Measurements from ENCODE around the gene TMEM184B. TPM values are rescaled to one million over a fixed set of nuclear protein-coding genes. Genes with fewer than 3 reads are reported as not detected.
A peak's percentile ranks its signal among the peaks of the same experiment; 100 is the strongest.

Gene TMEM184B
- total RNA-seq, 8 experiments from 2014 or later: 14.6 to 38.5 (median 20.4) TPM

GRCh38 chr22:38313384-38313955, 40.7 kb upstream of the TMEM184B start:
- Histone ChIP-seq H3K27ac (no peak overlapping the region), H3K4me1 (replicated peaks in 1 of 2) (peaks cover 20 to 35% of the 10 kb centered on the region in 2 donors), H3K4me3 (peak overlapping the region in 1 of 5 donors; percentile 96)
- WGBS, 10 experiments: 7 to 81% (median 49%) methylated on average over 2 to 6 of the region's 11 CpGs; no CpG with 5 or more reads in 6 of the 10 experiments
- no peak for ATAC-seq (replicated peaks in 6 of 8)
- in situ Hi-C loops (cut with MboI; ENCODE audit: low pct_unique_long_range_greater_than_20kb in 2 of 9, low sequenced_read_pairs in 9 of 9, unreplicated experiment in 9 of 9): no loop called here

GRCh38 chr22:38312261-38312800, 39.5 kb upstream of the TMEM184B start:
- in situ Hi-C loops (cut with MboI; ENCODE audit: low pct_unique_long_range_greater_than_20kb in 2 of 9, low sequenced_read_pairs in 9 of 9, unreplicated experiment in 9 of 9): no loop called here

GRCh38 chr22:38311323-38311620, 38.5 kb upstream of the TMEM184B start:
- in situ Hi-C loops (cut with MboI; ENCODE audit: low pct_unique_long_range_greater_than_20kb in 2 of 9, low sequenced_read_pairs in 9 of 9, unreplicated experiment in 9 of 9): no loop called here
- no peak for ATAC-seq (replicated peaks in 6 of 8)
- H3K4me3 ChIP-seq: no peak overlapping the region
- 80 to 100% (median 100%) methylated on average over 1 to 4 of the region's 4 CpGs; no CpG with 5 or more reads in 6 of the 10 experiments for WGBS, 10 experiments
- peaks cover 12 to 24% of the 10 kb centered on the region in 2 donors for H3K4me1 ChIP-seq (replicated peaks in 1 of 2)
- no peak overlapping the region for H3K27ac ChIP-seq

More at GRCh38 chr22:38312261-38312800, 39.5 kb upstream of the TMEM184B start:
- no peak overlapping the region for H3K4me3 ChIP-seq
- no peak for ATAC-seq (replicated peaks in 6 of 8)
- H3K27ac ChIP-seq: no peak overlapping the region
- H3K4me1 ChIP-seq (replicated peaks in 1 of 2): peaks cover 12 to 23% of the 10 kb centered on the region in 2 donors
- WGBS, 10 experiments: 79 to 100% (median 100%) methylated on average over 1 to 5 of the region's 7 CpGs; no CpG with 5 or more reads in 3 of the 10 experiments

- ATAC-seq (replicated peaks in 6 of 8): peak in 2 of 8 experiments; percentile 4 to 8
- 49 to 100% (median 90%) methylated on average over 2 to 12 of the region's 18 CpGs; no CpG with 5 or more reads in 3 of the 10 experiments for WGBS, 10 experiments
- Histone ChIP-seq H3K4me3 (no peak overlapping the region), H3K27ac (no peak overlapping the region), H3K4me1 (replicated peaks in 1 of 2) (peaks cover 12 to 29% of the 10 kb centered on the region in 2 donors)
- in situ Hi-C loops (cut with MboI; ENCODE audit: low pct_unique_long_range_greater_than_20kb in 2 of 9, low sequenced_read_pairs in 9 of 9, unreplicated experiment in 9 of 9): no loop called here
Observed at GRCh38 chr22:38310518-38311322, 37.9 kb upstream of the TMEM184B start.

- 34 to 91% (median 69%) methylated on average over 2 to 9 of the region's 18 CpGs; no CpG with 5 or more reads in 2 of the 10 experiments for WGBS, 10 experiments
- H3K27ac ChIP-seq: no peak overlapping the region
- ATAC-seq (replicated peaks in 6 of 8): no peak
- in situ Hi-C loops (cut with MboI; ENCODE audit: low pct_unique_long_range_greater_than_20kb in 2 of 9, low sequenced_read_pairs in 9 of 9, unreplicated experiment in 9 of 9): no loop called here
- peaks cover 8 to 24% of the 10 kb centered on the region in 2 donors for H3K4me1 ChIP-seq (replicated peaks in 1 of 2)
- H3K4me3 ChIP-seq: no peak overlapping the region
Observed at GRCh38 chr22:38309614-38310517, 37.1 kb upstream of the TMEM184B start.

GRCh38 chr22:38308791-38309498, 36.1 kb upstream of the TMEM184B start:
- H3K4me3 ChIP-seq: no peak overlapping the region
- 80 to 100% (median 93%) methylated on average over 1 to 5 of the region's 10 CpGs; no CpG with 5 or more reads in 3 of the 10 experiments for WGBS, 10 experiments
- H3K4me1 ChIP-seq (replicated peaks in 1 of 2): peaks cover 3 to 15% of the 10 kb centered on the region in 2 donors
- in situ Hi-C loops (cut with MboI; ENCODE audit: low pct_unique_long_range_greater_than_20kb in 2 of 9, low sequenced_read_pairs in 9 of 9, unreplicated experiment in 9 of 9): no loop called here
- ATAC-seq (replicated peaks in 6 of 8): no peak
- H3K27ac ChIP-seq: no peak overlapping the region

GRCh38 chr22:38305471-38306448, 33.0 kb upstream of the TMEM184B start:
- 6 to 100% (median 70%) methylated on average over 1 to 15 of the region's 16 CpGs for WGBS, 10 experiments
- Histone ChIP-seq H3K27ac (no peak overlapping the region), H3K4me1 (replicated peaks in 1 of 2) (peaks cover 0 to 8% of the 10 kb centered on the region in 2 donors), H3K4me3 (no peak overlapping the region)
- in situ Hi-C loops (cut with MboI; ENCODE audit: low pct_unique_long_range_greater_than_20kb in 2 of 9, low sequenced_read_pairs in 9 of 9, unreplicated experiment in 9 of 9): no loop called here
- peak in 7 of 8 experiments; percentile 9 to 61 (median 50) for ATAC-seq (replicated peaks in 6 of 8)

- peak in 2 of 8 experiments; percentile 9 to 23 for ATAC-seq (replicated peaks in 6 of 8)
- peaks cover 0 to 8% of the 10 kb centered on the region in 2 donors for H3K4me1 ChIP-seq (replicated peaks in 1 of 2)
- H3K27ac ChIP-seq: no peak overlapping the region
- 30 to 100% (median 96%) methylated on average over 2 to 10 of the region's 13 CpGs; no CpG with 5 or more reads in 4 of the 10 experiments for WGBS, 10 experiments
- no peak overlapping the region for H3K4me3 ChIP-seq
- in situ Hi-C loops (cut with MboI; ENCODE audit: low pct_unique_long_range_greater_than_20kb in 2 of 9, low sequenced_read_pairs in 9 of 9, unreplicated experiment in 9 of 9): no loop called here
Observed at GRCh38 chr22:38304526-38304925, 31.7 kb upstream of the TMEM184B start.

GRCh38 chr22:38303974-38304373, 31.2 kb upstream of the TMEM184B start:
- Histone ChIP-seq H3K27ac (no peak overlapping the region), H3K4me1 (replicated peaks in 1 of 2) (peaks cover 0 to 8% of the 10 kb centered on the region in 2 donors), H3K4me3 (no peak overlapping the region)
- WGBS, 10 experiments: 100% methylated on average over 1 to 3 of the region's 5 CpGs; no CpG with 5 or more reads in 7 of the 10 experiments
- no peak for ATAC-seq (replicated peaks in 6 of 8)
- in situ Hi-C loops (cut with MboI; ENCODE audit: low pct_unique_long_range_greater_than_20kb in 2 of 9, low sequenced_read_pairs in 9 of 9, unreplicated experiment in 9 of 9): no loop called here

GRCh38 chr22:38302906-38303305, 30.1 kb upstream of the TMEM184B start:
- no peak overlapping the region for H3K27ac ChIP-seq
- 100% methylated on average over 1 of the region's 19 CpGs; no CpG with 5 or more reads in 9 of the 10 experiments for WGBS, 10 experiments
- peaks cover 0 to 8% of the 10 kb centered on the region in 2 donors for H3K4me1 ChIP-seq (replicated peaks in 1 of 2)
- no peak for ATAC-seq (replicated peaks in 6 of 8)
- in situ Hi-C loops (cut with MboI; ENCODE audit: low pct_unique_long_range_greater_than_20kb in 2 of 9, low sequenced_read_pairs in 9 of 9, unreplicated experiment in 9 of 9): no loop called here
- no peak overlapping the region for H3K4me3 ChIP-seq

- Histone ChIP-seq H3K4me1 (replicated peaks in 1 of 2) (peaks cover 0 to 4% of the 10 kb centered on the region in 2 donors), H3K4me3 (no peak overlapping the region), H3K27ac (no peak overlapping the region)
- in situ Hi-C loops (cut with MboI; ENCODE audit: low pct_unique_long_range_greater_than_20kb in 2 of 9, low sequenced_read_pairs in 9 of 9, unreplicated experiment in 9 of 9): no loop called here
- WGBS, 10 experiments: 100% methylated on average over 2 of the region's 3 CpGs; no CpG with 5 or more reads in 9 of the 10 experiments
- ATAC-seq (replicated peaks in 6 of 8): no peak
Observed at GRCh38 chr22:38300946-38301345, 28.1 kb upstream of the TMEM184B start.

Measured in motor neuron (in vitro differentiated cells).